ENCODE measurements around the gene SURF6. TPM values are rescaled to one million over a fixed set of nuclear protein-coding genes. Genes with fewer than 3 reads are reported as not detected.
A peak's percentile ranks its signal among the peaks of the same experiment; 100 is the strongest.

SURF6 gene
- total RNA-seq, 2 experiments from 2014 or later: 15.1 to 15.9 TPM

GRCh38 chr9:133366435-133366834, 30.4 kb upstream of the SURF6 start:
- Mint-ChIP-seq H3K9me3 (no peaks in the 10 kb centered on the region), H3K4me3 (no peak overlapping the region), H3K4me1 (ENCODE audit: low read depth) (peaks cover 44% of the 10 kb centered on the region), H3K36me3 (ENCODE audit: low read depth) (peaks cover 87% of the 10 kb centered on the region), H3K27ac (no peak overlapping the region), H3K27me3 (no peaks in the 10 kb centered on the region)
- H3K36me3 ChIP-seq (ENCODE audit: insufficient read depth, low read length): peaks cover 77% of the 10 kb centered on the region
- DNase-seq (peak in 1 of 14 experiments; percentile 4), ATAC-seq (ENCODE audit: poor library complexity) (no peak)
- H3K27ac ChIP-seq (ENCODE audit: low read depth in 1 of 2, low read length in 2 of 2): no peak overlapping the region
- CTCF ChIA-PET: interaction anchor here (1.2 kb wide), 1 partner anchor 16 kb away, joined by 3 read pairs; no protein-coding TSS in a partner anchor
- no peaks in the 10 kb centered on the region for H3K9me3 ChIP-seq (ENCODE audit: control insufficient read depth in 1 of 2, insufficient read depth in 1 of 2, low read length in 2 of 2)
- H3K4me1 ChIP-seq (ENCODE audit: insufficient read depth, low read length): peaks cover 52% of the 10 kb centered on the region
- H3K27me3 ChIP-seq (ENCODE audit: control insufficient read depth in 1 of 2, insufficient read depth in 2 of 2, low read length in 2 of 2): no peaks in the 10 kb centered on the region
- POLR2A ChIA-PET: no interaction called here
- no peak for TF ChIP-seq CTCF (IDR thresholded peaks at IDR 0.05)
- intact Hi-C loops (cut with DNase I, micrococcal nuclease): no loop called here
- no peak overlapping the region for H3K4me3 ChIP-seq (ENCODE audit: low read length)

- H3K4me3 Mint-ChIP-seq: no peak overlapping the region
- Histone ChIP-seq H3K27me3 (ENCODE audit: control insufficient read depth in 1 of 2, insufficient read depth in 2 of 2, low read length in 2 of 2) (no peaks in the 10 kb centered on the region), H3K4me3 (ENCODE audit: low read length) (no peak overlapping the region), H3K27ac (ENCODE audit: low read depth in 1 of 2, low read length in 2 of 2) (no peak overlapping the region), H3K9me3 (ENCODE audit: control insufficient read depth in 1 of 2, insufficient read depth in 1 of 2, low read length in 2 of 2) (no peaks in the 10 kb centered on the region), H3K4me1 (ENCODE audit: insufficient read depth, low read length) (peaks cover 33% of the 10 kb centered on the region), H3K36me3 (ENCODE audit: insufficient read depth, low read length) (peaks cover 86% of the 10 kb centered on the region)
- H3K36me3 Mint-ChIP-seq (ENCODE audit: low read depth): peaks cover 85% of the 10 kb centered on the region
- DNase-seq: peak in 1 of 14 experiments; percentile 13
- peaks cover 26% of the 10 kb centered on the region for H3K4me1 Mint-ChIP-seq (ENCODE audit: low read depth)
- intact Hi-C loops (cut with DNase I, micrococcal nuclease): no loop called here
- H3K9me3 Mint-ChIP-seq: no peaks in the 10 kb centered on the region
- CTCF ChIA-PET: no interaction called here
- ATAC-seq (ENCODE audit: poor library complexity): no peak
- POLR2A ChIA-PET: interaction anchor here (0.8 to 1.8 kb wide), 2 partner anchors 9 to 12 kb away, joined by 4 to 9 read pairs; no protein-coding TSS in a partner anchor
- no peaks in the 10 kb centered on the region for H3K27me3 Mint-ChIP-seq
- peak overlapping the region; percentile 42 for H3K27ac Mint-ChIP-seq
- TF ChIP-seq CTCF (IDR thresholded peaks at IDR 0.05): no peak
Measured at GRCh38 chr9:133362359-133363044, 26.5 kb upstream of the SURF6 start.

GRCh38 chr9:133361507-133362092, 25.6 kb upstream of the SURF6 start:
- Mint-ChIP-seq H3K27ac (peak overlapping the region; percentile 42), H3K36me3 (ENCODE audit: low read depth) (peaks cover 79% of the 10 kb centered on the region), H3K4me1 (ENCODE audit: low read depth) (peaks cover 31% of the 10 kb centered on the region), H3K9me3 (no peaks in the 10 kb centered on the region), H3K4me3 (no peak overlapping the region), H3K27me3 (no peaks in the 10 kb centered on the region)
- DNase-seq (no peak), ATAC-seq (ENCODE audit: poor library complexity) (no peak)
- no peaks in the 10 kb centered on the region for H3K9me3 ChIP-seq (ENCODE audit: control insufficient read depth in 1 of 2, insufficient read depth in 1 of 2, low read length in 2 of 2)
- no peaks in the 10 kb centered on the region for H3K27me3 ChIP-seq (ENCODE audit: control insufficient read depth in 1 of 2, insufficient read depth in 2 of 2, low read length in 2 of 2)
- ChIA-PET POLR2A (interaction anchor here (1.8 to 7.4 kb wide), 2 partner anchors 10 to 12 kb away, joined by 9 to 109 read pairs; partner anchors contain the start of genes STKLD1 and SURF4), CTCF (no interaction called here)
- H3K4me3 ChIP-seq (ENCODE audit: low read length): no peak overlapping the region
- H3K4me1 ChIP-seq (ENCODE audit: insufficient read depth, low read length): peaks cover 33% of the 10 kb centered on the region
- peaks cover 78% of the 10 kb centered on the region for H3K36me3 ChIP-seq (ENCODE audit: insufficient read depth, low read length)
- peak overlapping the region in 1 of 2 donors; percentile 3 for H3K27ac ChIP-seq (ENCODE audit: low read depth in 1 of 2, low read length in 2 of 2)
- TF ChIP-seq CTCF (IDR thresholded peaks at IDR 0.05): no peak
- intact Hi-C loops (cut with DNase I, micrococcal nuclease): no loop called here
